ENCODE measurements around the gene CELF1.

Gene CELF1

GRCh38 chr11:47524291-47524874 is 28.5 kb downstream of the CELF1 start:
- H3K4me3 ChIP-seq (ENCODE audit: low read depth, low read length) = peak overlapping the region; percentile 4
- in situ Hi-C loops (cut with HindIII; ENCODE audit: low sequenced_read_pairs) = no loop called here
- no peak for TF ChIP-seq CTCF (IDR thresholded peaks at IDR 0.05; ENCODE audit: low read depth, low read length, missing control alignments)
- DNase-seq (ENCODE audit: low read depth) = no peak

GRCh38 chr11:47523490-47524225 is 29.3 kb downstream of the CELF1 start:
- H3K4me3 ChIP-seq (ENCODE audit: low read depth, low read length) = peak overlapping the region; percentile 4
- peak; percentile 54 for DNase-seq (ENCODE audit: low read depth)
- in situ Hi-C loops (cut with HindIII; ENCODE audit: low sequenced_read_pairs) = no loop called here
- no peak for TF ChIP-seq CTCF (IDR thresholded peaks at IDR 0.05; ENCODE audit: low read depth, low read length, missing control alignments)

GRCh38 chr11:47518212-47518964 is 34.5 kb downstream of the CELF1 start:
- H3K4me3 ChIP-seq (ENCODE audit: low read depth, low read length) = no peak overlapping the region
- no peak for DNase-seq (ENCODE audit: low read depth)
- in situ Hi-C loops (cut with HindIII; ENCODE audit: low sequenced_read_pairs) = no loop called here
- no peak for TF ChIP-seq CTCF (IDR thresholded peaks at IDR 0.05; ENCODE audit: low read depth, low read length, missing control alignments)

GRCh38 chr11:47516984-47517853 is 35.7 kb downstream of the CELF1 start:
- DNase-seq (ENCODE audit: low read depth) = no peak
- in situ Hi-C loops (cut with HindIII; ENCODE audit: low sequenced_read_pairs) = no loop called here
- H3K4me3 ChIP-seq (ENCODE audit: low read depth, low read length) = no peak overlapping the region
- no peak for TF ChIP-seq CTCF (IDR thresholded peaks at IDR 0.05; ENCODE audit: low read depth, low read length, missing control alignments)

- H3K4me3 ChIP-seq (ENCODE audit: low read depth, low read length) = no peak overlapping the region
- TF ChIP-seq CTCF (IDR thresholded peaks at IDR 0.05; ENCODE audit: low read depth, low read length, missing control alignments) = no peak
- in situ Hi-C loops (cut with HindIII; ENCODE audit: low sequenced_read_pairs) = no loop called here
- no peak for DNase-seq (ENCODE audit: low read depth)
These were observed 36.8 kb downstream of the CELF1 start for GRCh38 chr11:47516155-47516554.

Measured in astrocyte of the cerebellum (primary cell).